ENCODE measurements around the gene ACVRL1.

- no peak for TF ChIP-seq GATA3 (IDR thresholded peaks at IDR 0.05; ENCODE audit: low read depth, low read length)
- no peak for TF ChIP-seq GATA2 (IDR thresholded peaks at IDR 0.05; ENCODE audit: low read depth, low read length)
These were observed 6.0 kb upstream of the ACVRL1 start for GRCh38 chr12:51901121-51901817.

Data from SH-SY5Y (cell line).